Keratinocyte (primary cell): ENCODE measurements around the gene EPHX1. TPM values are rescaled to one million over a fixed set of nuclear protein-coding genes. Genes with fewer than 3 reads are reported as not detected.
"Not testable (repeated sequence)": the region's sequence is repeated elsewhere in the genome, so short reads cannot be mapped to it uniquely, and the experiment has no call there.

ENCODE experiments used
- DNase-seq: peaks from one replicate; pipeline ENCODE4 v3.0.0-alpha.2; 2011; ENCODE audit warnings: low read depth, missing footprints, low spot score
- FAIRE-seq: peaks from 2 replicates; lab custom pipeline; 2011; peaks lifted over from hg19 to GRCh38; lab: Jason Lieb, UNC
- H2AFZ ChIP-seq: 2 replicates; pipeline ENCODE4 v1.6.0; 2012; ENCODE audit warnings: low read length, control low read depth, inconsistent platforms; ENCODE audit not compliant: control insufficient read depth
- H3K27ac ChIP-seq: 2 replicates; pipeline ENCODE4 v1.5.1; 2011; ENCODE audit warnings: low read length; ENCODE audit not compliant: control insufficient read depth, insufficient read depth
- H3K27me3 ChIP-seq: 3 replicates; pipeline ENCODE4 v1.6.0; 2011; ENCODE audit warnings: low read length; ENCODE audit not compliant: control insufficient read depth, insufficient read depth; ENCODE audit errors: extremely low read depth
- H3K36me3 ChIP-seq, 2 experiments: 2 replicates in 1 of 2; 3 replicates in 1 of 2; pipeline ENCODE4 v1.5.1; 2011; ENCODE audit warnings: low read length in 2 of 2, mild to moderate bottlenecking in 1 of 2; ENCODE audit not compliant: control insufficient read depth in 2 of 2, insufficient read depth in 2 of 2; ENCODE audit errors: extremely low read depth in 1 of 2
- H3K4me1 ChIP-seq: 3 replicates; pipeline ENCODE4 v1.5.1; 2011; ENCODE audit warnings: low read length; ENCODE audit not compliant: control insufficient read depth, insufficient read depth; ENCODE audit errors: extremely low read depth
- H3K4me2 ChIP-seq: 3 replicates; pipeline ENCODE4 v1.6.0; 2011; ENCODE audit warnings: low read depth, low read length; ENCODE audit not compliant: control insufficient read depth, insufficient read depth; ENCODE audit errors: extremely low read depth
- H3K4me3 ChIP-seq, 3 experiments: fragments of 200-600 bp in 1 of 3; sonication (generic) in 1 of 3; 2 replicates in 2 of 3; 3 replicates in 1 of 3; pipeline ENCODE4 v1.5.1; 2011 to 2016; ENCODE audit warnings: low read length in 3 of 3, mild to moderate bottlenecking in 3 of 3, control low read depth in 2 of 3, inconsistent platforms in 1 of 3, low read depth in 1 of 3, mixed read lengths in 1 of 3, mixed run types in 1 of 3, moderate library complexity in 1 of 3; ENCODE audit not compliant: control insufficient read depth in 2 of 3, insufficient read depth in 2 of 3; ENCODE audit errors: extremely low read depth in 1 of 3
- H3K79me2 ChIP-seq: 2 replicates; pipeline ENCODE4 v1.6.0; 2012; ENCODE audit warnings: low read length; ENCODE audit not compliant: control insufficient read depth, insufficient read depth
- H3K9ac ChIP-seq: 3 replicates; pipeline ENCODE4 v1.6.0; 2011; ENCODE audit warnings: low read length; ENCODE audit not compliant: control insufficient read depth, insufficient read depth; ENCODE audit errors: extremely low read depth
- H3K9me1 ChIP-seq: 3 replicates; pipeline ENCODE4 v1.6.0; 2011; ENCODE audit warnings: low read length; ENCODE audit not compliant: control insufficient read depth, insufficient read depth; ENCODE audit errors: extremely low read depth
- H3K9me3 ChIP-seq: 2 replicates; pipeline ENCODE4 v1.5.1; 2012; ENCODE audit warnings: low read depth, low read length; ENCODE audit not compliant: control insufficient read depth
- H4K20me1 ChIP-seq: 3 replicates; pipeline ENCODE4 v1.6.0; 2011; ENCODE audit warnings: low read length; ENCODE audit not compliant: control insufficient read depth, insufficient read depth; ENCODE audit errors: extremely low read depth
- CTCF ChIP-seq, 3 experiments: IDR thresholded peaks in 1 of 3; conservative IDR thresholded peaks in 1 of 3; optimal IDR thresholded peaks in 1 of 3; 2 replicates in 2 of 3; 3 replicates in 1 of 3; pipeline versions ENCODE3 to v1.5.1; 2011; ENCODE audit warnings: low read length in 3 of 3, mild to moderate bottlenecking in 3 of 3, moderate library complexity in 2 of 3, control low read depth in 1 of 3, inconsistent platforms in 1 of 3; ENCODE audit not compliant: insufficient read depth in 2 of 3; ENCODE audit errors: extremely low read depth in 1 of 3
- EZH2 ChIP-seq: IDR thresholded peaks from one replicate; pipeline ENCODE4 v1.6.1; 2012; ENCODE audit warnings: inconsistent platforms, mild to moderate bottlenecking, low read length, moderate library complexity
- dilution Hi-C: fragments of 300-500 bp; cut with MboI; formaldehyde crosslinking; loops from one replicate; pipeline ENCODE4 v1.7.0; 2020; ENCODE audit warnings: low sequenced_read_pairs; ENCODE audit not compliant: extremely low pct_ligation_motif_present
- polyA plus RNA-seq, 5 experiments: library from polyadenylated mRNA; depleted of rRNA in 3 of 5; stranded (reverse) in 3 of 5; stranded (forward) in 1 of 5; unstranded in 1 of 5; fragments of >200 nt; gene quantifications; 1 replicate in 1 of 5; 2 replicates in 3 of 5; 3 replicates in 1 of 5; pipeline versions ENCODE4 v1.2.1 to v1.2.3, GENCODE V29; 2011 to 2012; ENCODE audit warnings: missing spikeins in 2 of 5, low read depth in 1 of 5, low replicate concordance in 1 of 5

The EPHX1 gene
- polyA plus RNA-seq, 1 donor (not counting 4 experiments of a cell fraction or from before 2014, with no cell fraction given), result 6.4 TPM

- H2AFZ ChIP-seq, result no peak overlapping the region
- no peaks in the 10 kb centered on the region for H3K36me3 ChIP-seq
- no peak overlapping the region for H3K27ac ChIP-seq
- DNase-seq (no peak), FAIRE-seq (no peak)
- H3K4me2 ChIP-seq, result no peak overlapping the region
- H3K9me3 ChIP-seq, result no peaks in the 10 kb centered on the region
- no peaks in the 10 kb centered on the region for H3K79me2 ChIP-seq
- no peaks in the 10 kb centered on the region for H3K9me1 ChIP-seq
- H4K20me1 ChIP-seq, result no peaks in the 10 kb centered on the region
- peaks cover 14% of the 10 kb centered on the region for H3K4me1 ChIP-seq
- no peak overlapping the region for H3K9ac ChIP-seq
- TF ChIP-seq EZH2 (no peak), CTCF (optimal IDR thresholded peaks at IDR 0.05 in 1 of 3, IDR thresholded peaks at IDR 0.05 in 1 of 3, conservative IDR thresholded peaks at IDR 0.05 in 1 of 3; ENCODE audit: extremely low read depth in 1 of 3, insufficient read depth in 2 of 3, low read length in 3 of 3) (no peak)
- H3K27me3 ChIP-seq, result no peaks in the 10 kb centered on the region
- dilution Hi-C loops, result no loop called here
- no peak overlapping the region for H3K4me3 ChIP-seq
Observed at GRCh38 chr1:225813214-225813964, 3.5 kb downstream of the EPHX1 start.

GRCh38 chr1:225814381-225814780, 4.5 kb downstream of the EPHX1 start:
- H3K4me3 ChIP-seq, result no peak overlapping the region
- DNase-seq (no peak), FAIRE-seq (no peak)
- H4K20me1 ChIP-seq, result no peaks in the 10 kb centered on the region
- dilution Hi-C loops, result no loop called here
- H3K9me3 ChIP-seq, result no peaks in the 10 kb centered on the region
- H3K36me3 ChIP-seq, result no peaks in the 10 kb centered on the region
- no peaks in the 10 kb centered on the region for H3K27me3 ChIP-seq
- H3K9me1 ChIP-seq, result no peaks in the 10 kb centered on the region
- no peak for TF ChIP-seq CTCF (optimal IDR thresholded peaks at IDR 0.05 in 1 of 3, IDR thresholded peaks at IDR 0.05 in 1 of 3, conservative IDR thresholded peaks at IDR 0.05 in 1 of 3; ENCODE audit: extremely low read depth in 1 of 3, insufficient read depth in 2 of 3, low read length in 3 of 3)
- no peak overlapping the region for H3K4me2 ChIP-seq
- peaks cover 14% of the 10 kb centered on the region for H3K4me1 ChIP-seq
- H3K9ac ChIP-seq, result no peak overlapping the region
- H2AFZ ChIP-seq, result no peak overlapping the region
- no peak overlapping the region for H3K27ac ChIP-seq
- H3K79me2 ChIP-seq, result no peaks in the 10 kb centered on the region

GRCh38 chr1:225815090-225815489, 5.2 kb downstream of the EPHX1 start:
- H3K27me3 ChIP-seq, H3K36me3 ChIP-seq, H3K4me2 ChIP-seq: not testable (repeated sequence)

More at GRCh38 chr1:225815090-225815489, 5.2 kb downstream of the EPHX1 start:
- H4K20me1 ChIP-seq, H3K9me3 ChIP-seq, H3K9me1 ChIP-seq, H3K27ac ChIP-seq, H2AFZ ChIP-seq, FAIRE-seq, H3K79me2 ChIP-seq, H3K9ac ChIP-seq, H3K4me3 ChIP-seq, dilution Hi-C loops, DNase-seq: not testable (repeated sequence)
- H3K4me1 ChIP-seq, result peaks cover 14% of the 10 kb centered on the region
